IPS-20b (cell line): ENCODE data around the gene AVPR1B.

Source experiments
- H3K27ac ChIP-seq: one replicate; pipeline ENCODE4 v1.5.1; 2013; ENCODE audit warnings: low read length
- H3K27me3 ChIP-seq: 2 replicates; pipeline ENCODE4 v1.6.1; 2013; ENCODE audit warnings: mild to moderate bottlenecking, low read length, inconsistent platforms; ENCODE audit not compliant: insufficient read depth
- H3K36me3 ChIP-seq: 2 replicates; pipeline ENCODE4 v1.6.1; 2013; ENCODE audit warnings: low read depth, mild to moderate bottlenecking, inconsistent platforms, low read length, moderate library complexity; ENCODE audit not compliant: insufficient read depth
- H3K4me1 ChIP-seq: 2 replicates; pipeline ENCODE4 v1.6.1; 2013; ENCODE audit warnings: mild to moderate bottlenecking, control low read depth, inconsistent platforms, low read length, moderate library complexity; ENCODE audit not compliant: insufficient read depth
- H3K4me3 ChIP-seq: 2 replicates; pipeline ENCODE4 v1.5.1; 2013; ENCODE audit warnings: mild to moderate bottlenecking, low read length, inconsistent platforms
- H3K9ac ChIP-seq: 2 replicates; pipeline ENCODE4 v1.6.1; 2013; ENCODE audit warnings: low read depth, mild to moderate bottlenecking, inconsistent platforms, low read length, moderate library complexity
- H3K9me3 ChIP-seq: 2 replicates; pipeline ENCODE4 v1.6.1; 2013; ENCODE audit warnings: mild to moderate bottlenecking, low read depth, low read length, inconsistent platforms; ENCODE audit not compliant: insufficient read depth

Gene AVPR1B

GRCh38 chr1:206110820-206111219 is 6.4 kb downstream of the AVPR1B start:
- no peak overlapping the region for H3K4me3 ChIP-seq
- H3K27me3 ChIP-seq = peaks cover 17% of the 10 kb centered on the region
- no peaks in the 10 kb centered on the region for H3K9me3 ChIP-seq
- H3K27ac ChIP-seq = no peak overlapping the region
- no peaks in the 10 kb centered on the region for H3K4me1 ChIP-seq
- no peaks in the 10 kb centered on the region for H3K36me3 ChIP-seq
- no peak overlapping the region for H3K9ac ChIP-seq

GRCh38 chr1:206110161-206110560 is 7.0 kb downstream of the AVPR1B start:
- H3K27me3 ChIP-seq = peaks cover 11% of the 10 kb centered on the region
- no peaks in the 10 kb centered on the region for H3K36me3 ChIP-seq
- no peak overlapping the region for H3K4me3 ChIP-seq
- H3K27ac ChIP-seq = no peak overlapping the region
- H3K9ac ChIP-seq = no peak overlapping the region
- no peaks in the 10 kb centered on the region for H3K4me1 ChIP-seq
- H3K9me3 ChIP-seq = no peaks in the 10 kb centered on the region

GRCh38 chr1:206109718-206110117 is 7.5 kb downstream of the AVPR1B start:
- H3K9ac ChIP-seq = no peak overlapping the region
- no peak overlapping the region for H3K27ac ChIP-seq
- no peaks in the 10 kb centered on the region for H3K36me3 ChIP-seq
- H3K27me3 ChIP-seq = peaks cover 7% of the 10 kb centered on the region
- H3K9me3 ChIP-seq = no peaks in the 10 kb centered on the region
- no peaks in the 10 kb centered on the region for H3K4me1 ChIP-seq
- no peak overlapping the region for H3K4me3 ChIP-seq

DNA sequence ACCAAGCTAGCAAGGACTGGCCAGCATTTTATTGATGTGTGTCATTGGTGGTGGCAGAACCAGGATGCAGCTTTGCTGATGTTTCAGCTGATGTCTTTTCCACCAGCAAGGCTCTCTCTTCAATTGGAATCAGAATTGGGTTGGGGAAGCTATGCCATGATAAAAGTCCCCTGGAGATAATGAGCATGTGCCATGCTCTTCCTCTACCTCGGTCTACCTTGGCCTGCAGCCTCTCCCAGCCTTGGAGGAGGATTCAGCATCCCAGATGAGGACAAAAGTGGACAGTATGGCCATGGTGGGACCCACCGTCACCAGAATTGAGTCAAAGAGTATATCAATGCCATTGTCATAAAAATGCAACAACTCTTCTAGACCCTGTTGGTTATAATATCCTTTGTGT is 8.6 kb downstream of the AVPR1B start:
- Histone ChIP-seq H3K4me1 (no peaks in the 10 kb centered on the region), H3K4me3 (no peak overlapping the region), H3K27ac (no peak overlapping the region), H3K36me3 (no peaks in the 10 kb centered on the region), H3K9ac (no peak overlapping the region), H3K27me3 (no peaks in the 10 kb centered on the region; the same call in 1 of the 2 replicates), H3K9me3 (no peaks in the 10 kb centered on the region)

GRCh38 chr1:206107168-206107544 is 10.0 kb downstream of the AVPR1B start:
- Histone ChIP-seq H3K9me3 (no peaks in the 10 kb centered on the region), H3K36me3 (no peaks in the 10 kb centered on the region), H3K9ac (no peak overlapping the region), H3K4me3 (no peak overlapping the region), H3K27me3 (no peaks in the 10 kb centered on the region), H3K4me1 (no peaks in the 10 kb centered on the region), H3K27ac (no peak overlapping the region)

- H3K36me3 ChIP-seq = no peaks in the 10 kb centered on the region
- no peaks in the 10 kb centered on the region for H3K4me1 ChIP-seq
- no peaks in the 10 kb centered on the region for H3K27me3 ChIP-seq
- H3K9ac ChIP-seq = no peak overlapping the region
- no peaks in the 10 kb centered on the region for H3K9me3 ChIP-seq
- no peak overlapping the region for H3K27ac ChIP-seq
- H3K4me3 ChIP-seq = no peak overlapping the region
These were observed 10.6 kb downstream of the AVPR1B start for GRCh38 chr1:206106328-206107167.

GRCh38 chr1:206105464-206105995 is 11.7 kb downstream of the AVPR1B start:
- no peaks in the 10 kb centered on the region for H3K27me3 ChIP-seq
- H3K27ac ChIP-seq = no peak overlapping the region
- H3K9me3 ChIP-seq = no peaks in the 10 kb centered on the region
- H3K4me3 ChIP-seq = no peak overlapping the region
- no peaks in the 10 kb centered on the region for H3K4me1 ChIP-seq
- no peaks in the 10 kb centered on the region for H3K36me3 ChIP-seq
- no peak overlapping the region for H3K9ac ChIP-seq

DNA sequence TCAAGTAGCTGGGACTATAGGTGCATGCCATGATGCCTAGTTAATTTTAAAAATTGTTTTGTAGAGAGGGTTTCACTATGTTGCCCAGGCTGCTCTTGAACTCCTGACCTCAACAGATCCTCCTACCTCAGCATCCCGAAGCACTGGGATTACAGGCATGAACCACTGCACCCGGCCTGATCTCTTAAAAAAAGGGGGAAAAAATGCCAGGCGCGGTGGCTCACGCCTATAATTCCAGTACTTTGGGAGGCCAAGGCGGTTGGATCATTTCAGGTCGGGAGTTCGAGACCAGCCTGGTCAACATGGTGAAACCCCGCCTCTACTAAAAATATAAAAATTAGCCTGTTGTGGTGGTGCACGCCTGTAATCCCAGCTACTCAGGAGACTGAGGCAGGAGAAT is 13.2 kb downstream of the AVPR1B start:
- no peaks in the 10 kb centered on the region for H3K36me3 ChIP-seq
- H3K27me3 ChIP-seq = no peaks in the 10 kb centered on the region
- H3K4me1 ChIP-seq = no peaks in the 10 kb centered on the region
- H3K9ac ChIP-seq = no peak overlapping the region
- H3K9me3 ChIP-seq = no peaks in the 10 kb centered on the region
- no peak overlapping the region for H3K27ac ChIP-seq
- no peak overlapping the region for H3K4me3 ChIP-seq

DNA sequence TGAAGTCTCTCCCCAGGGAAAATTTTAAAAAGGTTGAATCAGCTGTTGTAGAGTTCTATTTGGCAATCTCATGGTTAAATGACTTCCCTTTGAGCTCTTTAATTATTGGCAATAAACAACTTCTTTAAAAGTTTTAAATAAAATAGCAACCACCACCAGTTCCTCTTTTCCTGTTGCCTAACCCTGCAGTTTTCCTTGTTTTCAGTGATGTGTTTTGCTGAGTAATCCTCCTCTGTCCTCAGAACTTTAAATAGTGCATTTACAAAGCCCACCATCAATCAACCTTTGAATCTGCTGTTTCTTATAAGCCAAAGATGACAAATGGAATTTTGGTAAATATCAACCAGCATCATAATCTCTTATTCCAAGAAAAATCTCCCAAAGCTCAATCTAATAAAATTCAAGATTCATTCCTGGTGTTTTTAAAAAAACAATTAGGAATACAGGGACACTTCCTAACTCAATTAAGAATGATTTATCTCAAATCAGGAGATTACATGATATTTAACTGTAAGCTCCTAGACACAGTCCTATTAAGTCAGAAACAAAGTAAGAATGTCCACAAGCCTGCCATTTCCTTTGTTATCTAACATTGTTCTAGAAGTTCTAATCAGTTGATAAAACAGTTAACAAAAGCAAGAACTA is 14.8 kb downstream of the AVPR1B start:
- H3K4me1 ChIP-seq = no peaks in the 10 kb centered on the region
- no peaks in the 10 kb centered on the region for H3K36me3 ChIP-seq
- no peaks in the 10 kb centered on the region for H3K27me3 ChIP-seq
- H3K9ac ChIP-seq = no peak overlapping the region
- H3K4me3 ChIP-seq = no peak overlapping the region
- H3K27ac ChIP-seq = no peak overlapping the region
- H3K9me3 ChIP-seq = no peaks in the 10 kb centered on the region

GRCh38 chr1:206101351-206102045 is 15.7 kb downstream of the AVPR1B start:
- Histone ChIP-seq H3K27me3 (no peaks in the 10 kb centered on the region), H3K27ac (no peak overlapping the region)

GRCh38 chr1:206100226-206100815 is 16.9 kb downstream of the AVPR1B start:
- Histone ChIP-seq H3K4me1 (no peaks in the 10 kb centered on the region), H3K9ac (no peak overlapping the region), H3K36me3 (no peaks in the 10 kb centered on the region), H3K27ac (no peak overlapping the region), H3K4me3 (no peak overlapping the region), H3K27me3 (no peaks in the 10 kb centered on the region), H3K9me3 (no peaks in the 10 kb centered on the region)

More at GRCh38 chr1:206101351-206102045, 15.7 kb downstream of the AVPR1B start:
- Histone ChIP-seq H3K4me3 (no peak overlapping the region), H3K4me1 (no peaks in the 10 kb centered on the region), H3K36me3 (no peaks in the 10 kb centered on the region), H3K9ac (no peak overlapping the region), H3K9me3 (no peaks in the 10 kb centered on the region)
